ENCODE results near the gene MRPL2. TPM values are rescaled to one million over a fixed set of nuclear protein-coding genes. Genes with fewer than 3 reads are reported as not detected.

MRPL2 gene
- total and polyA plus RNA-seq, 2 of the 8 experiments (the other 6 are each of a cell fraction or from before 2014, with no cell fraction given): 58.7 to 99.9 TPM

DNA sequence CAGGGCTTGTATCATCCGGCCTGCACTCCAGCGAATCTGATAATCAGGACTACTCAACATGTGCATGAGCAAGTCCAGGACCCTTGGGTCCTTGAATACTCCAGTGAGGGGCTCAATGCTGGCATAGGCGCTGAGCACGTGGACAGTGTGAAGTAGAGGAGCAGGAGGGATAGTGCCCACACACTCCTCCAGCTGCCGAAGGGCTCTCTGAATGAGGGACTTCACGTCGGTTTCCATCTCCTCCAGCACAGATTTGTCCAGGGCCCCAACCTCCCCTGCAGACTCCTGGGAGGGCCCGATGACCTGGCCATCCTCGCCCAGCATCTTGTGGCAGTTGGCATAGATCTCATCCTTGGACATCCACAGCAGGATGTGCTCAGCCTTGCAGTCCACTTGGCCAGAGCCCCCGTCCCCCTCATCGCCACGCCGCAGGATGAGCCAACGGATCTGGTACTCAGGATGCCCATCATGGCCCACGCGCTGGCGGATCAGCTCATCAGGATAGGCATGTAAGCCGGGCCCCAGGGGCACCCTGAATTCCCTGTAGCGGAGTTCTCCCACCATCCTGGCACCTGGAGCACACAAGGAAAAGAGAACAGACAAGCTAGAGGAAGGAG, 6.9 kb downstream of the MRPL2 start (continued):
- TF ChIP-seq CBX5 (IDR thresholded peaks at IDR 0.05; ENCODE audit: low read depth, low read length) (no peak), POLR2A (IDR thresholded peaks at IDR 0.05; ENCODE audit: control extremely low read depth in 1 of 2, low read depth in 2 of 2, low read length in 2 of 2) (no peak), EZH2 (IDR thresholded peaks at IDR 0.05; ENCODE audit: low read depth, low read length, severe bottlenecking) (no peak), CHD2 (IDR thresholded peaks at IDR 0.05; ENCODE audit: low read length) (no peak), EP300 (IDR thresholded peaks at IDR 0.05; ENCODE audit: borderline replicate concordance in 1 of 2, low read depth in 2 of 2, low read length in 2 of 2) (no peak), POLR2AphosphoS5 (IDR thresholded peaks at IDR 0.05; ENCODE audit: low read depth, low read length) (no peak), JUND (IDR thresholded peaks at IDR 0.05; ENCODE audit: low read length) (no peak), RFX5 (IDR thresholded peaks at IDR 0.05; ENCODE audit: borderline replicate concordance, low read depth, low read length) (no peak), FOSL1 (IDR thresholded peaks at IDR 0.05; ENCODE audit: insufficient read depth, low read depth, low read length) (no peak), CEBPB (IDR thresholded peaks at IDR 0.05; ENCODE audit: low read depth, low read length) (no peak)
- TF ChIP-seq, protein P1, sequence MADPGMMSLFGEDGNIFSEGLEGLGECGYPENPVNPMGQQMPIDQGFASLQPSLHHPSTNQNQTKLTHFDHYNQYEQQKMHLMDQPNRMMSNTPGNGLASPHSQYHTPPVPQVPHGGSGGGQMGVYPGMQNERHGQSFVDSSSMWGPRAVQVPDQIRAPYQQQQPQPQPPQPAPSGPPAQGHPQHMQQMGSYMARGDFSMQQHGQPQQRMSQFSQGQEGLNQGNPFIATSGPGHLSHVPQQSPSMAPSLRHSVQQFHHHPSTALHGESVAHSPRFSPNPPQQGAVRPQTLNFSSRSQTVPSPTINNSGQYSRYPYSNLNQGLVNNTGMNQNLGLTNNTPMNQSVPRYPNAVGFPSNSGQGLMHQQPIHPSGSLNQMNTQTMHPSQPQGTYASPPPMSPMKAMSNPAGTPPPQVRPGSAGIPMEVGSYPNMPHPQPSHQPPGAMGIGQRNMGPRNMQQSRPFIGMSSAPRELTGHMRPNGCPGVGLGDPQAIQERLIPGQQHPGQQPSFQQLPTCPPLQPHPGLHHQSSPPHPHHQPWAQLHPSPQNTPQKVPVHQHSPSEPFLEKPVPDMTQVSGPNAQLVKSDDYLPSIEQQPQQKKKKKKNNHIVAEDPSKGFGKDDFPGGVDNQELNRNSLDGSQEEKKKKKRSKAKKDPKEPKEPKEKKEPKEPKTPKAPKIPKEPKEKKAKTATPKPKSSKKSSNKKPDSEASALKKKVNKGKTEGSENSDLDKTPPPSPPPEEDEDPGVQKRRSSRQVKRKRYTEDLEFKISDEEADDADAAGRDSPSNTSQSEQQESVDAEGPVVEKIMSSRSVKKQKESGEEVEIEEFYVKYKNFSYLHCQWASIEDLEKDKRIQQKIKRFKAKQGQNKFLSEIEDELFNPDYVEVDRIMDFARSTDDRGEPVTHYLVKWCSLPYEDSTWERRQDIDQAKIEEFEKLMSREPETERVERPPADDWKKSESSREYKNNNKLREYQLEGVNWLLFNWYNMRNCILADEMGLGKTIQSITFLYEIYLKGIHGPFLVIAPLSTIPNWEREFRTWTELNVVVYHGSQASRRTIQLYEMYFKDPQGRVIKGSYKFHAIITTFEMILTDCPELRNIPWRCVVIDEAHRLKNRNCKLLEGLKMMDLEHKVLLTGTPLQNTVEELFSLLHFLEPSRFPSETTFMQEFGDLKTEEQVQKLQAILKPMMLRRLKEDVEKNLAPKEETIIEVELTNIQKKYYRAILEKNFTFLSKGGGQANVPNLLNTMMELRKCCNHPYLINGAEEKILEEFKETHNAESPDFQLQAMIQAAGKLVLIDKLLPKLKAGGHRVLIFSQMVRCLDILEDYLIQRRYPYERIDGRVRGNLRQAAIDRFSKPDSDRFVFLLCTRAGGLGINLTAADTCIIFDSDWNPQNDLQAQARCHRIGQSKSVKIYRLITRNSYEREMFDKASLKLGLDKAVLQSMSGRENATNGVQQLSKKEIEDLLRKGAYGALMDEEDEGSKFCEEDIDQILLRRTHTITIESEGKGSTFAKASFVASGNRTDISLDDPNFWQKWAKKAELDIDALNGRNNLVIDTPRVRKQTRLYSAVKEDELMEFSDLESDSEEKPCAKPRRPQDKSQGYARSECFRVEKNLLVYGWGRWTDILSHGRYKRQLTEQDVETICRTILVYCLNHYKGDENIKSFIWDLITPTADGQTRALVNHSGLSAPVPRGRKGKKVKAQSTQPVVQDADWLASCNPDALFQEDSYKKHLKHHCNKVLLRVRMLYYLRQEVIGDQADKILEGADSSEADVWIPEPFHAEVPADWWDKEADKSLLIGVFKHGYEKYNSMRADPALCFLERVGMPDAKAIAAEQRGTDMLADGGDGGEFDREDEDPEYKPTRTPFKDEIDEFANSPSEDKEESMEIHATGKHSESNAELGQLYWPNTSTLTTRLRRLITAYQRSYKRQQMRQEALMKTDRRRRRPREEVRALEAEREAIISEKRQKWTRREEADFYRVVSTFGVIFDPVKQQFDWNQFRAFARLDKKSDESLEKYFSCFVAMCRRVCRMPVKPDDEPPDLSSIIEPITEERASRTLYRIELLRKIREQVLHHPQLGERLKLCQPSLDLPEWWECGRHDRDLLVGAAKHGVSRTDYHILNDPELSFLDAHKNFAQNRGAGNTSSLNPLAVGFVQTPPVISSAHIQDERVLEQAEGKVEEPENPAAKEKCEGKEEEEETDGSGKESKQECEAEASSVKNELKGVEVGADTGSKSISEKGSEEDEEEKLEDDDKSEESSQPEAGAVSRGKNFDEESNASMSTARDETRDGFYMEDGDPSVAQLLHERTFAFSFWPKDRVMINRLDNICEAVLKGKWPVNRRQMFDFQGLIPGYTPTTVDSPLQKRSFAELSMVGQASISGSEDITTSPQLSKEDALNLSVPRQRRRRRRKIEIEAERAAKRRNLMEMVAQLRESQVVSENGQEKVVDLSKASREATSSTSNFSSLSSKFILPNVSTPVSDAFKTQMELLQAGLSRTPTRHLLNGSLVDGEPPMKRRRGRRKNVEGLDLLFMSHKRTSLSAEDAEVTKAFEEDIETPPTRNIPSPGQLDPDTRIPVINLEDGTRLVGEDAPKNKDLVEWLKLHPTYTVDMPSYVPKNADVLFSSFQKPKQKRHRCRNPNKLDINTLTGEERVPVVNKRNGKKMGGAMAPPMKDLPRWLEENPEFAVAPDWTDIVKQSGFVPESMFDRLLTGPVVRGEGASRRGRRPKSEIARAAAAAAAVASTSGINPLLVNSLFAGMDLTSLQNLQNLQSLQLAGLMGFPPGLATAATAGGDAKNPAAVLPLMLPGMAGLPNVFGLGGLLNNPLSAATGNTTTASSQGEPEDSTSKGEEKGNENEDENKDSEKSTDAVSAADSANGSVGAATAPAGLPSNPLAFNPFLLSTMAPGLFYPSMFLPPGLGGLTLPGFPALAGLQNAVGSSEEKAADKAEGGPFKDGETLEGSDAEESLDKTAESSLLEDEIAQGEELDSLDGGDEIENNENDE (IDR thresholded peaks at IDR 0.05; ENCODE audit: insufficient replicate concordance, low read length): no peak
